A673 (cell line): ENCODE results near the gene PRR5L.

Experiments used
- EZH2 ChIP-seq: fragments of 200-600 bp; sonication (generic); IDR thresholded peaks from 2 replicates; pipeline ENCODE4 v1.6.1; 2017; ENCODE audit warnings: borderline replicate concordance, low read depth, mild to moderate bottlenecking, mixed read lengths, antibody characterized with exemption, low read length; ENCODE audit not compliant: poor library complexity, severe bottlenecking
- TF ChIP-seq, protein P1 (sequence below): fragments of 300-800, 200-600 bp; sonication (generic); conservative IDR thresholded peaks from 2 replicates; pipeline ENCODE4 v1.5.1; 2017; ENCODE audit warnings: low read depth, mild to moderate bottlenecking, antibody characterized with exemption, low read length, moderate library complexity, mixed read lengths

DNA sequence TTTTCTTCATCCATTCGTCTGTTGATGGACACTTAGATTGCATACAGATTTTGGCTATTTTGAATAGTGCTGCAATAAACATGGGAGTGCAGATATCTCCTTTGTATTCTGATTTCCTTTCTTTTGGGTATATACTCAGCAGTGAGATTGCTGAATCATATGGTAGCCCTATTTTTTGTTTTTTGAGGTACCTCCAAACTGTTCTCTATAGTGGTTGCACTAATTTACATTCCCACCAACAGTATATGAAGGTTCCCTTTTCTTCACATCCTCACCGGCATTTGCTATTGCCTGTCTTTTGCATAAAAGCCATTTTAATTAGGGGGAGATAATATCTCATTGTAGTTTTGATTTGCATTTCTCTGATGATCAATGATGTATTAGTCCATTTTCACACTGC lies 96.1 kb downstream of the PRR5L start:
- TF ChIP-seq, protein P1, sequence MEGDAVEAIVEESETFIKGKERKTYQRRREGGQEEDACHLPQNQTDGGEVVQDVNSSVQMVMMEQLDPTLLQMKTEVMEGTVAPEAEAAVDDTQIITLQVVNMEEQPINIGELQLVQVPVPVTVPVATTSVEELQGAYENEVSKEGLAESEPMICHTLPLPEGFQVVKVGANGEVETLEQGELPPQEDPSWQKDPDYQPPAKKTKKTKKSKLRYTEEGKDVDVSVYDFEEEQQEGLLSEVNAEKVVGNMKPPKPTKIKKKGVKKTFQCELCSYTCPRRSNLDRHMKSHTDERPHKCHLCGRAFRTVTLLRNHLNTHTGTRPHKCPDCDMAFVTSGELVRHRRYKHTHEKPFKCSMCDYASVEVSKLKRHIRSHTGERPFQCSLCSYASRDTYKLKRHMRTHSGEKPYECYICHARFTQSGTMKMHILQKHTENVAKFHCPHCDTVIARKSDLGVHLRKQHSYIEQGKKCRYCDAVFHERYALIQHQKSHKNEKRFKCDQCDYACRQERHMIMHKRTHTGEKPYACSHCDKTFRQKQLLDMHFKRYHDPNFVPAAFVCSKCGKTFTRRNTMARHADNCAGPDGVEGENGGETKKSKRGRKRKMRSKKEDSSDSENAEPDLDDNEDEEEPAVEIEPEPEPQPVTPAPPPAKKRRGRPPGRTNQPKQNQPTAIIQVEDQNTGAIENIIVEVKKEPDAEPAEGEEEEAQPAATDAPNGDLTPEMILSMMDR = no peak
- TF ChIP-seq EZH2 = no peak
